ENCODE measurements around the gene ATAD1.
"Not testable (repeated sequence)": the region's sequence is repeated elsewhere in the genome, so short reads cannot be mapped to it uniquely, and the experiment has no call there.

ATAD1 gene

DNA sequence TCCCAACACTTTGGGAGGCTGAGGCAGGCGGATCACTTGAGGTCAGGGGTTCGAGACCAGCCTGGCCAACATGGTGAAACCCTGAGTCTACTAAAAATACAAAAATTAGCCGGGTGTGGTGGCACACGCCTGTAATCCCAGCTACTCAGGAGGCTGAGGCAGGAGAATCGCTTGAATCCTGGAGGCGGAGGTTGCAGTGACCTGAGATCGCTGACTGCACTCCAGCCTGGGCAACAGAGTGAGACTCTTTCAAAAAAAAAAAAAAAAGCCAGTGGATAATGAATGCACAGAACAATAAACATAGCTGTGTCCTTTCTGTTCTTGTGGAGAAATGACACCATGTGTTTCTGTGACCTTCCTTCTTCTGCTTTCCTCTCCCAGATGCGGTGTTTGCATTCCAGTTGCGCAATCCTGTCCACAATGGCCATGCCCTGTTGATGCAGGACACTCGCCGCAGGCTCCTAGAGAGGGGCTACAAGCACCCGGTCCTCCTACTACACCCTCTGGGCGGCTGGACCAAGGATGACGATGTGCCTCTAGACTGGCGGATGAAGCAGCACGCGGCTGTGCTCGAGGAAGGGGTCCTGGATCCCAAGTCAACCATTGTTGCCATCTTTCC lies 74.9 kb downstream of the ATAD1 start:
- H3K9me3 ChIP-seq (ENCODE audit: control insufficient read depth, low read length); H3K36me3 ChIP-seq (ENCODE audit: control insufficient read depth, insufficient read depth, low read length); H3K4me1 ChIP-seq (ENCODE audit: control insufficient read depth, insufficient read depth, low read length); H3K4me3 ChIP-seq (ENCODE audit: low read length); H3K9ac ChIP-seq (ENCODE audit: low read length); H3K27me3 ChIP-seq (ENCODE audit: control insufficient read depth, insufficient read depth, low read length): not testable (repeated sequence)

DNA sequence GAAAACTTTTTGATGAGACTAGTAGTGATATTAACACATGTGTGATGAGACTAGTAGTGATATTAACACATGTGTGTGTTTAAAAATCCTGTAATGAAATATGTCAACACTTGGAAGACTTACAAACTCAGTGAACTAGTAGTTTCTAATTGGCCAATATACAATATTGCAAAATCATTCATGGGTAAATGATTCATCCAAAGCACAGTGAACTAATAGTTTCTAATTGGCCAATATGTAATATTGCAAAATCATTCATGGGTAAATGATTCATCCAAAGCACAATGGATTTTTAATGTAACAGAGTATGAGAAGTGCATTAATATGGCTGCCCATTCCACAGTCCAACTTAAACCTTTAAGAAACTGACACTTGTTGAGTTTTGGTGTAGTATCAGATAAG lies 77.8 kb downstream of the ATAD1 start:
- no peaks in the 10 kb centered on the region for H3K36me3 ChIP-seq (ENCODE audit: control insufficient read depth, insufficient read depth, low read length)

DNA sequence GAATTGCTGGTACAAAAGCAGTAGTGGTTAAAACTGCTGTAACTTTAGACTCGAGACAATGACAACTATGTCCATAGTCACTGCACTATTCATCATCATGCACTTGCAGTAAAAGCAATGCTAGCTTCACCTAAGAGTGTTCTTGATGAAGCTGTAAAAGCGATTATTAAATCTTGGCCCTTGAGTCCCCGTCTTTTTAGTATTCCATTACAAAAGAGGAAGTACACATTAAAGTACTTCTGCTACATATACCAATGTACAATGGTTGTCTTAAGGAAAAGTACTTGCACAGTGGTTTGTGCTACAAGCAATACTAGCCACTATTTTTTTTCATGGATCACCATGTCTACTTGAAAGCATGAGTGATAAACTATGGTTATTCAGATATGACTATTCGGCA lies 78.3 kb downstream of the ATAD1 start:
- H3K36me3 ChIP-seq (ENCODE audit: control insufficient read depth, insufficient read depth, low read length): no peaks in the 10 kb centered on the region
- no peaks in the 10 kb centered on the region for H3K9me3 ChIP-seq (ENCODE audit: control insufficient read depth, low read length)
- no peak overlapping the region for H3K4me3 ChIP-seq (ENCODE audit: low read length)
- peaks cover 4% of the 10 kb centered on the region for H3K4me1 ChIP-seq (ENCODE audit: control insufficient read depth, insufficient read depth, low read length)
- H3K9ac ChIP-seq (ENCODE audit: low read length): no peak overlapping the region
- H3K27me3 ChIP-seq (ENCODE audit: control insufficient read depth, insufficient read depth, low read length): no peaks in the 10 kb centered on the region

More for the DNA sequence above, 77.8 kb downstream of the ATAD1 start:
- Histone ChIP-seq H3K9ac (ENCODE audit: low read length) (no peak overlapping the region), H3K4me1 (ENCODE audit: control insufficient read depth, insufficient read depth, low read length) (no peaks in the 10 kb centered on the region), H3K9me3 (ENCODE audit: control insufficient read depth, low read length) (no peaks in the 10 kb centered on the region), H3K4me3 (ENCODE audit: low read length) (no peak overlapping the region), H3K27me3 (ENCODE audit: control insufficient read depth, insufficient read depth, low read length) (no peaks in the 10 kb centered on the region)

DNA sequence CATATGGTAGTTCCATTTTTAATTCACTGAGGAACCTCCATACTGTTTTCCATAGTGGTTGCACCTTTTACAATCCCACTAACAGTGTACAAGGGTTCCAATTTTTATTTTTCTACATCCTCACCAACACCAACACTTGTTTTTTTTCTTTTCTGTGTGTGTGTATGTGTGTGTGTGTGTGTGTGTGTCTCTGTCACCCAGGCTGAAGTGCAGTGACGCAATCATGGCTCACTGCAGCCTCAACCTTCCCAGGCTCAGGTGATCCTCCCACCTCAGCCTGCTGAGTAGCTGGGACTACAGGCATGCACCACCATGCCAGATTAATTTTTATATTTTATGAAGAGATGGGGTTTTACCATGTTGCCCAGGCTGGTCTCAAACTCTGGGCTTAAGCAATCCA lies 79.8 kb downstream of the ATAD1 start:
- not testable (repeated sequence) for H3K4me3 ChIP-seq (ENCODE audit: low read length); H3K36me3 ChIP-seq (ENCODE audit: control insufficient read depth, insufficient read depth, low read length)

DNA sequence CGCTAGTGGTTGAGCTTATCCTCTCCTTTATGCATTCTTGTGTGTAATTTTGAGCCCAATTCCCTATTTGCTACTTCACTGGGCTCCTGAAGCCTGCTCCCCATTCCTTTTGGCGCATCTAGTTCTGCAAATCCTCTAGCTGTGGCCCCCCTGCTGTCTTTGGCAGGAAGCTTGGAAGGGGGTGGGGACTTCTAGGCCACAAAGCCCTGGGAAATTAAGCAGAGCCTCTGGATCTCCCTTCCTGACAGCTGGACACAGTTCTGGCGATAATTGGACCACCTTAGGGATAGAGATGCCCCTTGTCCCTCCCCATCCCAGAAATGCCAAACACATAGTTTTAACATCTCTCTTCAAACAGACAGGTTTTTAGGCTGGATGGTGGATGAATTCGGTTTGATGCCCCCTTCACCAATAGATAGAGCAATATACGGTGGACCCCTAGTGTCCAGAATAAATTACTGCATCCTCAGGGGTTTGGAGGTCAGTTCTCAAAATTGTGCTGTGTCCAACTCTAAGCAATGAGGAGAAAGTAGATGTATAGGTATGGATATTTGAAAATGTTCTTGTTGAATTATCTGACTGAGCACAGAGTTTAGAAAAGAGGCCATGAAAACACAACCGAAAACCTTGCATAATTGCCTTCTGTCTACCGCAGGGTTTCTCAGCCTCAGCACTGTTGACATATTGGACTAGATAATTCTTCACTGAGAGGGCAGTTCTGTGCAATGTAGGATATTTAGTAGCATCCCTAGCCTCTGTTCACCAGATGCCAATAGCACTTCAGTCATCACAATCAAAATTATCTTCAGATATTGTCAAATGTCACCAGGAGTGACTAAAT lies 82.8 kb downstream of the ATAD1 start:
- Histone ChIP-seq H3K36me3 (ENCODE audit: control insufficient read depth, insufficient read depth, low read length) (no peaks in the 10 kb centered on the region), H3K9me3 (ENCODE audit: control insufficient read depth, low read length) (no peaks in the 10 kb centered on the region), H3K4me1 (ENCODE audit: control insufficient read depth, insufficient read depth, low read length) (peaks cover 5% of the 10 kb centered on the region), H3K27me3 (ENCODE audit: control insufficient read depth, insufficient read depth, low read length) (no peaks in the 10 kb centered on the region), H3K4me3 (ENCODE audit: low read length) (no peak overlapping the region), H3K9ac (ENCODE audit: low read length) (peak overlapping the region; percentile 30)

More for the DNA sequence above, 79.8 kb downstream of the ATAD1 start:
- H3K27me3 ChIP-seq (ENCODE audit: control insufficient read depth, insufficient read depth, low read length); H3K4me1 ChIP-seq (ENCODE audit: control insufficient read depth, insufficient read depth, low read length); H3K9ac ChIP-seq (ENCODE audit: low read length); H3K9me3 ChIP-seq (ENCODE audit: control insufficient read depth, low read length): not testable (repeated sequence)

DNA sequence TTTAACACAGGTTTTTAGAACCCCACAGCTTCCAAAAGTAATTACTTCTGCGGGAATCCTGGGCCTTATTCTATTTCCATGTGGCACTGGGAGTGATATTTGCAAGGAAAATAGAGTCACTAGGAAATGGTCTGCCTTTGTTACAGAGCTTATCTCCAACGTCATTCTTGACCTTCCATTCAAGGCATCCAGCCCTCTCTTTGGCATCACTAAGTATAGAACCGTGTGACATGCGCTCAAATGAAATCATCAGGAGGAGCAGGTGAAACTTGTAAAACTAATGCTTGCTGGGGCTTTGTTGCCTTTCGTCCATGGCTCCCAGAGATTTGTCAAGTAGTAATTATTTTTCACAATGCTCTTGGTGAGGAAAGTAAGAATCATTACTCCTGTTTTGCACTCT lies 84.9 kb downstream of the ATAD1 start:
- no peak overlapping the region for H3K9ac ChIP-seq (ENCODE audit: low read length)
- peaks cover 9% of the 10 kb centered on the region for H3K4me1 ChIP-seq (ENCODE audit: control insufficient read depth, insufficient read depth, low read length)
- H3K36me3 ChIP-seq (ENCODE audit: control insufficient read depth, insufficient read depth, low read length): no peaks in the 10 kb centered on the region
- H3K27me3 ChIP-seq (ENCODE audit: control insufficient read depth, insufficient read depth, low read length): no peaks in the 10 kb centered on the region
- no peak overlapping the region for H3K4me3 ChIP-seq (ENCODE audit: low read length)
- H3K9me3 ChIP-seq (ENCODE audit: control insufficient read depth, low read length): no peaks in the 10 kb centered on the region

DNA sequence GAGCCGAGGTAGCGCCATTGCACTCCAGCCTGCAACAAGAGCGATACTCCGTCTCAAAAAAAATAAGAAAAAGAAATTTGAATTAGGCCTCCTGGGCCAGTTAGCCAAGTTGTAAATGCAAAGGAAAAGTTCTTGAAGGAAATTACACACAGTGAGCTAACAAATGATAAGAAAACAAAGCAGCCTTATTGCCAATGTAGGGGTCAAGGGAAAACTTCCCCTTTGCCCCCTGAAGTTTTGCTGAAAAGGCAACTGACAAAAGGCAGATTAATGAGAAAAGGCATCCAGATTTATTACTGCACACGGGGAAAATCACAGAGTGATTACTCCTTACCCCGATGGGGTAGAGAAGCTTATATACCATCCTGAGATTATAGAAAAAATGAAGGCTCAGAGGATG lies 88.1 kb downstream of the ATAD1 start:
- Histone ChIP-seq H3K4me3 (ENCODE audit: low read length) (no peak overlapping the region), H3K4me1 (ENCODE audit: control insufficient read depth, insufficient read depth, low read length) (peaks cover 7% of the 10 kb centered on the region)

DNA sequence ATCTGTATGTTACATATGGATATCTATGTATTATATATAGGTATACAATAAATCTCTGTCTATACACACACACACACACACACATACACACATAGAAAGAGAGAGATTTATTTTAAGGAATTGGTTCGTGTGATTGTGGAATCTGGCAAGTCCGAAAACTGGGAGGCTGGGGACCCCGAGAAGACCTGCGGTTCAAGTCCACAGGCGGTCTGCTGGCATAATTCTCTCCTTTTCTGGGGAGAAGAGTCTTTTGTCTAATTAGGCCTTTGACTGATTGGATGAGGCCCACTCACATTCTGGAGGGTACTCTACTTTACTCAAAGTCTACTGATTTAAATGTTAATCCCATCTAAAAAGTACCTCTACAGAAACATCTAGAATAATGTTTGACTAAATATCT lies 93.2 kb downstream of the ATAD1 start:
- H3K4me1 ChIP-seq (ENCODE audit: control insufficient read depth, insufficient read depth, low read length): peaks cover 2% of the 10 kb centered on the region
- H3K9ac ChIP-seq (ENCODE audit: low read length): no peak overlapping the region
- H3K36me3 ChIP-seq (ENCODE audit: control insufficient read depth, insufficient read depth, low read length): no peaks in the 10 kb centered on the region
- H3K4me3 ChIP-seq (ENCODE audit: low read length): no peak overlapping the region
- no peaks in the 10 kb centered on the region for H3K27me3 ChIP-seq (ENCODE audit: control insufficient read depth, insufficient read depth, low read length)
- H3K9me3 ChIP-seq (ENCODE audit: control insufficient read depth, low read length): no peaks in the 10 kb centered on the region

More for the DNA sequence above, 88.1 kb downstream of the ATAD1 start:
- Histone ChIP-seq H3K9me3 (ENCODE audit: control insufficient read depth, low read length) (no peaks in the 10 kb centered on the region), H3K36me3 (ENCODE audit: control insufficient read depth, insufficient read depth, low read length) (no peaks in the 10 kb centered on the region), H3K9ac (ENCODE audit: low read length) (no peak overlapping the region), H3K27me3 (ENCODE audit: control insufficient read depth, insufficient read depth, low read length) (no peaks in the 10 kb centered on the region)

DNA sequence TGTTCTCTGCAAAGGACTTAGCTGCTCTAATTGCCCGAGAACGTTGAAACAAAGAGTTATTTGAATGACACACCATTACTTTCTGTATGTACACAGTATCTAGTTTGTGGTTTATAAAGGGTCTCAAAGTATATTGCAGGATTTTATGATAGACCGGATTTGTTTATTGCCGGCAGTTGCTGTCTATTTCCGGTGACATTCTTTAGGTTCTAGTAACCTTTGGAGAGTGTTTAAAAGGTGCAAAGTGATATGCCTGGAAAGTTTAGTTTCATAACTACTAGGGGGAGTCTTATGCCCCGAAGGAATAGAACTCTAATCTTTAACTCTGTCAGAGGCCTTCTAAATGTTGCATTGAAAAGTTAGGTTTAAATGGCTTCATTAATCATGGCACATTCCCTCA lies 94.5 kb downstream of the ATAD1 start:
- no peaks in the 10 kb centered on the region for H3K9me3 ChIP-seq (ENCODE audit: control insufficient read depth, low read length)
- H3K27me3 ChIP-seq (ENCODE audit: control insufficient read depth, insufficient read depth, low read length): no peaks in the 10 kb centered on the region
- no peaks in the 10 kb centered on the region for H3K36me3 ChIP-seq (ENCODE audit: control insufficient read depth, insufficient read depth, low read length)
- no peaks in the 10 kb centered on the region for H3K4me1 ChIP-seq (ENCODE audit: control insufficient read depth, insufficient read depth, low read length)
- no peak overlapping the region for H3K9ac ChIP-seq (ENCODE audit: low read length)
- no peak overlapping the region for H3K4me3 ChIP-seq (ENCODE audit: low read length)

DNA sequence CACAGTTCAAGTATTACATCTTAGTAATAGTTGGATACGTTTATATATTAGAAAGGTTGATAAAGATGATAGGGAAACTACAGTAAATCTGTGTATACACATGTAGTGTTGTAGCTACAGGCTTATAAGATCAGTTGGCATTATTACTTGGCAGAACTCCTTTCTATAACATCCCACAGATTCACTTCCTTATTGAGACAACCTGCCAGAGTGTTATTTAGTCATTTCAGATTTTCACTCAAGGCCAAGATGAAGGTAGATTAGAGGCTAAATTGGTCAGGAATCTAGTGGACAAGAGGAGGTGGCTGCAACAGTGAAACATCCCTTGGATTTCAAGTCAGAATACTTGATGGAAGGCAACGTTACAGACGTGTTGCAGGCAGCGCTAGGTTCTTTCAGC lies 95.3 kb downstream of the ATAD1 start:
- Histone ChIP-seq H3K27me3 (ENCODE audit: control insufficient read depth, insufficient read depth, low read length) (no peaks in the 10 kb centered on the region), H3K36me3 (ENCODE audit: control insufficient read depth, insufficient read depth, low read length) (no peaks in the 10 kb centered on the region), H3K4me3 (ENCODE audit: low read length) (no peak overlapping the region), H3K9me3 (ENCODE audit: control insufficient read depth, low read length) (no peaks in the 10 kb centered on the region), H3K9ac (ENCODE audit: low read length) (no peak overlapping the region), H3K4me1 (ENCODE audit: control insufficient read depth, insufficient read depth, low read length) (no peaks in the 10 kb centered on the region)

DNA sequence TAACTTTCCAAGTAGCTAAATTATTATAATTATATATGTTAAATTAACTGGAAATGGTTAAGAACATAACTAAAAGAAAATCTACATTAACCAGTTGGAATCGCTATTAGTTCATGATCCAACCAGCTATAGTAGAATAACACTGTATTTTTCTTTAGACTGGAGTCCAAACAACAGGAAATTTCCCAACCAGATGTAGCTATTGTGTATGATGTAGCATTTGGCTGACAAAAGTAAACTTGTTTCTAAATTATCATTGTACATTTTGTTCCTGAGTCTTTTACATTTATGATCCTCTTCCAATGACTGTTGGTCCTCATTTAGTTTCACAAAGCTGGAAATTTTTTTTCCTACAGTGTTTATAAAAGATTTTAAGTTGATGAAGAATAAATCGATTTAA lies 96.2 kb downstream of the ATAD1 start:
- Histone ChIP-seq H3K9ac (ENCODE audit: low read length) (no peak overlapping the region), H3K9me3 (ENCODE audit: control insufficient read depth, low read length) (no peaks in the 10 kb centered on the region), H3K36me3 (ENCODE audit: control insufficient read depth, insufficient read depth, low read length) (no peaks in the 10 kb centered on the region), H3K4me3 (ENCODE audit: low read length) (no peak overlapping the region), H3K4me1 (ENCODE audit: control insufficient read depth, insufficient read depth, low read length) (no peaks in the 10 kb centered on the region), H3K27me3 (ENCODE audit: control insufficient read depth, insufficient read depth, low read length) (no peaks in the 10 kb centered on the region)

DNA sequence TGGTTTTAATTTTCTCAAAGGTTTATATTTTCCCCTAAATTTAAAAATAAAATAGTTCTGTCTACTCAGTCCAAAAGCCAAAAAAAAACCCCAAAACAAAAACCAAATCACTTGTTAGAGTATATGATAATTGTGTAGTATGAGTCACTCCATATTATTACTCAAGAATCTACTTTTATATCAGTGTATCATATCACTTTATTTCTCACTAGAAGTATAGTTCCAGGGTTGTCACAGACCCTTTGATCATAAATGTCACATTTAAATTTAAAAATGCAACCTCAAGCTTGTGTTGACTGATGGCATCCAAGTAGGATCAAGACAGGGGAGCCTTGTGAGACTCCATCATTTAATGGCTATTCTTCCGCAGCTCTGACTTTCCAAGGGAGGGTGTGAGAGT lies 97.4 kb downstream of the ATAD1 start:
- no peaks in the 10 kb centered on the region for H3K36me3 ChIP-seq (ENCODE audit: control insufficient read depth, insufficient read depth, low read length)
- no peaks in the 10 kb centered on the region for H3K27me3 ChIP-seq (ENCODE audit: control insufficient read depth, insufficient read depth, low read length)
- H3K4me3 ChIP-seq (ENCODE audit: low read length): no peak overlapping the region
- H3K9me3 ChIP-seq (ENCODE audit: control insufficient read depth, low read length): no peaks in the 10 kb centered on the region
- no peaks in the 10 kb centered on the region for H3K4me1 ChIP-seq (ENCODE audit: control insufficient read depth, insufficient read depth, low read length)
- H3K9ac ChIP-seq (ENCODE audit: low read length): no peak overlapping the region
